C4-2B (cell line): ENCODE results near the gene KRTAP9-4.

Experiments used
- CTCF ChIP-seq: fragments of 450-650 bp; conservative IDR thresholded peaks from 2 replicates; pipeline ENCODE4 v1.5.1; 2017; ENCODE audit warnings: mild to moderate bottlenecking
- ZFX ChIP-seq: fragments of 450-650 bp; IDR thresholded peaks from 2 replicates; pipeline ENCODE4 v1.6.1; 2017

GRCh38 chr17:41256291-41256685 lies 6.8 kb downstream of the KRTAP9-4 start:
- TF ChIP-seq CTCF = no peak
- TF ChIP-seq ZFX = no peak
